HG03354 (cell line): ENCODE results near the gene PYDC1.
"Not testable (repeated sequence)": the region's sequence is repeated elsewhere in the genome, so short reads cannot be mapped to it uniquely, and the experiment has no call there.

Experiments
- ATAC-seq: cut with Tn5 transposase; IDR thresholded peaks from one replicate; pipeline ENCODE4 v1.9.1; 2021; ENCODE audit warnings: mild to moderate bottlenecking; ENCODE audit not compliant: unreplicated experiment, poor library complexity, severe bottlenecking

Gene PYDC1

DNA sequence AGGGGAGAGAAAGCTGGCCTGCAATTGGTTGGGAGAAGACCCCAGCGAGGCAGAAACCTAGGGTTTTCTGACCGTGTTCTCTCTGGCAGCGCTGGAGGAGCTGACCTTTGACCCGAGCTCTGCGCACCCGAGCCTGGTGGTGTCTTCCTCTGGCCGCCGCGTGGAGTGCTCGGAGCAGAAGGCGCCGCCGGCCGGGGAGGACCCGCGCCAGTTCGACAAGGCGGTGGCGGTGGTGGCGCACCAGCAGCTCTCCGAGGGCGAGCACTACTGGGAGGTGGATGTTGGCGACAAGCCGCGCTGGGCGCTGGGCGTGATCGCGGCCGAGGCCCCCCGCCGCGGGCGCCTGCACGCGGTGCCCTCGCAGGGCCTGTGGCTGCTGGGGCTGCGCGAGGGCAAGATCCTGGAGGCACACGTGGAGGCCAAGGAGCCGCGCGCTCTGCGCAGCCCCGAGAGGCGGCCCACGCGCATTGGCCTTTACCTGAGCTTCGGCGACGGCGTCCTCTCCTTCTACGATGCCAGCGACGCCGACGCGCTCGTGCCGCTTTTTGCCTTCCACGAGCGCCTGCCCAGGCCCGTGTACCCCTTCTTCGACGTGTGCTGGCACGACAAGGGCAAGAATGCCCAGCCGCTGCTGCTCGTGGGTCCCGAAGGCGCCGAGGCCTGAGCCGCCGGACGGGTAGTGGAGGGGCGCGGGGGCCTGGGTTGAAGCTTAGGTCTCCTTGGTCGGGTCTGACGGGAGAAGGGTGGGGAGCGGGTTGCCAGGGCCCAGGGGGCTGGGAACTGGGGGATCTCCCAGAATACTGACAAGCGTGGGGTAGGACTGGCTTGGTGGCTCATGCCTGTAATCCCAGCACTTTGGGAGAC, 7.4 kb upstream of the PYDC1 start:
- ATAC-seq = no peak

DNA sequence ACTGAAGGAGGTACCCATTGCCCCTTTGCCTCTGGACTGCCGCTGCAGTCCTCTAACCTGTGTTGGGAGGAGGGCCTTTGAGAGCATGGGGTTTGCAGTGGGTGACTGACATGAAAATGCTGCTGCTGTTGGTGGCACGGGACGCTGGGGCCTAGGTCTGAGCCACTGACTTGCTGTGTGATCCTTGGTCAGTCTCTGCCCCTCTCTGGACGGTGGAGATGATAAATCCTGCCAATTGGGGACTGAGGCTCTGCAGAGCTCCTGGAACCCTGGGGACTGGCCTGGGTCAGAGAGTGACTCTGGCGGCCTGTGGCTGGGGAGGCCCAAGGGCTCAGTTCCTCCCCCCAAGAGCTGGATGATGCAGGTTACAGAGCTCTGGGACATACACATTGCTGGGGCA, 6.1 kb upstream of the PYDC1 start:
- ATAC-seq = no peak

DNA sequence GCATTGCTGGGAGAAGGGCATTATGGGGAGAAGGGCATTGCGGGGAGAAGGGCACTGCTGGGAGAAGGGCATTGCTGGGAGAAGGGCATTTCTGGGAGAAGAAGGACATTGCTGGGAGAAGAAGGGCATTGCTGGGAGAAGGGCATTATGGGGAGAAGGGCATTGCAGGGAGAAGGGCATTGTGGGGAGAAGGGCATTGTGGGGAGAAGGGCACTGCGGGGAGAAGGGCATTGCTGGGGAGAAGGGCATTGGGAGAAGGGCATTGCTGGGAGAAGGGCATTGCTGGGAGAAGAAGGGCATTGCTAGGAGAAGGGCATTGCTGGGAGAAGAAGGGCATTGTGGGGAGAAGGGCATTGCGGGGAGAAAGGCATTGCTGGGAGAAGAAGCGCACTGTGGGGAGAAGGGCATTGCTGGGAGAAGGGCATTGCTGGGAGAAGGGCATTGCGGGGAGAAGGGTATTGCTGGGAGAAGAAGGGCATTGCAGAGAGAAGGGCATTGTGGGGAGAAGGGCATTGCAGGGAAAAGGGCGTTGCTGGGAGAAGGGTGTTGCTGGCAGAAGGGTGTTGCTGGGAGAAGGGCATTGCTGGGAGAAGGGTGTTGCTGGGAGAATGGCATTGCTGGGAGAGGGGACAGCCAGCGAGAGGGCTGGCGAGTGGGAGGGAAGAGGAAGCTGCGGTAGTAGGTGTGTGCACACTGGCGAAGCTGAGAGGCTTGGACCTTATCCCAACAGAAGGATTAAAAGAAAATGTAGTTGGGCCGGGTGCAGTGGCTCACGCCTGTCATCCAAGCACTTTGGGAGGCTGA, 4.6 kb upstream of the PYDC1 start:
- ATAC-seq = no peak

DNA sequence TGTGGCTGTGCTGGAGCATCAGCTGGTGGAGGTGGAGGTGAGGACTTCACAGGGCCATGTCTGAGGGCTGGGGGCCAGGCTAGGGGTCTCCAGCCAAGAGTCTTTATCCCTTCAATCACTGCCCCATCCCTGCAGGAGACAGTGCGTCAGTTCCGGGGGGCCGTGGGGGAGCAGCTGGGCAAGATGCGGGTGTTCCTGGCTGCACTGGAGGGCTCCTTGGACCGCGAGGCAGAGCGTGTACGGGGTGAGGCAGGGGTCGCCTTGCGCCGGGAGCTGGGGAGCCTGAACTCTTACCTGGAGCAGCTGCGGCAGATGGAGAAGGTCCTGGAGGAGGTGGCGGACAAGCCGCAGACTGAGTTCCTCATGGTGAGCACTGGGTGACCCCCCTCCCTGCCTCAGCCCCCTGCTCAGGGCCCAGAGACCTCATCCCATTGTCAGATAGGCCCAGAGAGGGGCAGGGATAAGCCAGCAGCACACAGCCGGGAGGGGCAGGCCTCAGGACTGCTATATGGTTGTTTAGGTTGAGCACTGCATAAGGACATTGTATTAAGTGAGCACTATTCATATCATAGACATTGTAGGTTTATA, 2.3 kb upstream of the PYDC1 start:
- ATAC-seq = no peak

DNA sequence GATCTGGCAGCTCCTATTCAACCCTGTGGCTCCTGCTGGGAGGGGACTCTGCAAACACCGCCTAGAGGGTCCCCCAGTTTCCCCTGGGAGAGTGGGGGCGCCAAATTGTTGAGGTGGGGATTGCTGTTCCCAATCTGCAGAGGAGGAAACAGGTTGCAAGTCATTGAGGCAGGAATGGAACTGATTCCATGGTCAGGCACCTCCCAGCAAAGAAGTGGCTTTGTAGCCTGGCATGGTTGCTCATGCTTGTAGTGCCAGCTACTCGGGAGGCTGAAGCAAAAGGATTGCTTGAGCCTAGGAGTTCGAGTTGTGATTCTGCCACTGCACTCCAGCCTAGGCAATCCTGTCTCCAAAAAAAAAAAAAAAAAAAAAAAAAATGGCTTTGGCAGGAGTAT, 198 bp upstream of the PYDC1 start:
- ATAC-seq = no peak

DNA sequence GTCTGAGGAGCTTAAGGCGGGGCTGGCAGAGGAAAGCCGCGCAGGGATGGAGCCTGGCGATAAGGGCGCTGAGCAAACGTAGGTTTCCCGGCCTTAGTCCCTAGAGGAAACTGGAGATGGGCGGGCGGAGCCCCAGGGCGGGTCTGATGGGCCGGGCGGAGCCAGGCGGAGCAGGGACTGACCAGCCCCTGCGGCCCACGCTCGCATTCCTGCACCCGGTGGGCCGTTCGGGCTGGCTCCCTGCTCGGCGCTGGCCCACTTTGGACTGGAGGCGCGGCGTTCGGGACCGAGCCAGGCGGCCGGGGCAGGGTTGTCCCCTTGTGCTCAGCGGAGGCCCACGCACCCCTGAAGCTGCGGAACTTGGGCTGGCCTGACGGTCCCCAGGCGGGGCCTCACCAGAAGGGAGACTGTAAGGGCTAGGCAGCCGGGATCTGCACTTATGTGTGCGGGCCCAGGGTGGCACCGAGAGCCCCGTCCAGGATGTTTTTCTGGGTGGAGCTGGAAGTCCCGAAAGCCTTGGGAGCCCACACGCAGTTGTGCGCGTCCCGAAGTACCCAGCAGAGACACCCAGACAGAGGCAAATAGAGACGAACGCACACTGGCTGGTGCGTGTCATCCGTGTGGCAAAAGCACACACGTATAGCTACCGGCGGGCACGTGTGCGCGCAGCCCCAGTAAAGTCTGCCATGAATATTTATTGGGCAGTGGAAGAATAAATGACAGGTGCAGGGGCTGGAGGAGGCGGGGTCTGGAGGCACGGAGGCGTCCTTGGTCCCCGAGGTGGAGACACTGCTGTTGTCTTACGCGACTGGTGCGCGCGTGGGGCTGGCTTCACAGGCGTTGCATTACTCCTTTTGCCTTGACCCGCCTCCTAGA, 1.4 kb downstream of the PYDC1 start:
- no peak for ATAC-seq

DNA sequence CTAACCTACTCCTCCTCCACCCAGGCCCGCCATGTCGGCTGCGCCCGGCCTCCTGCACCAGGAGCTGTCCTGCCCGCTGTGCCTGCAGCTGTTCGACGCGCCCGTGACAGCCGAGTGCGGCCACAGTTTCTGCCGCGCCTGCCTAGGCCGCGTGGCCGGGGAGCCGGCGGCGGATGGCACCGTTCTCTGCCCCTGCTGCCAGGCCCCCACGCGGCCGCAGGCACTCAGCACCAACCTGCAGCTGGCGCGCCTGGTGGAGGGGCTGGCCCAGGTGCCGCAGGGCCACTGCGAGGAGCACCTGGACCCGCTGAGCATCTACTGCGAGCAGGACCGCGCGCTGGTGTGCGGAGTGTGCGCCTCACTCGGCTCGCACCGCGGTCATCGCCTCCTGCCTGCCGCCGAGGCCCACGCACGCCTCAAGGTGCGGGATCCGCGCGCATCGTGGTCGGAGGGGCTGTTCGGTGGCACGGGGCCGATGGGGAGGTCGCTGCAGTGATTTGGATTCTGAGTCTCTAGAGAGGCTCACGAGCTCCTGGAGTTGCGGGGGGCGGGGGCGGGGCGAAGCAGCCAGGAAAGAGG, 2.1 kb downstream of the PYDC1 start:
- ATAC-seq = no peak

DNA sequence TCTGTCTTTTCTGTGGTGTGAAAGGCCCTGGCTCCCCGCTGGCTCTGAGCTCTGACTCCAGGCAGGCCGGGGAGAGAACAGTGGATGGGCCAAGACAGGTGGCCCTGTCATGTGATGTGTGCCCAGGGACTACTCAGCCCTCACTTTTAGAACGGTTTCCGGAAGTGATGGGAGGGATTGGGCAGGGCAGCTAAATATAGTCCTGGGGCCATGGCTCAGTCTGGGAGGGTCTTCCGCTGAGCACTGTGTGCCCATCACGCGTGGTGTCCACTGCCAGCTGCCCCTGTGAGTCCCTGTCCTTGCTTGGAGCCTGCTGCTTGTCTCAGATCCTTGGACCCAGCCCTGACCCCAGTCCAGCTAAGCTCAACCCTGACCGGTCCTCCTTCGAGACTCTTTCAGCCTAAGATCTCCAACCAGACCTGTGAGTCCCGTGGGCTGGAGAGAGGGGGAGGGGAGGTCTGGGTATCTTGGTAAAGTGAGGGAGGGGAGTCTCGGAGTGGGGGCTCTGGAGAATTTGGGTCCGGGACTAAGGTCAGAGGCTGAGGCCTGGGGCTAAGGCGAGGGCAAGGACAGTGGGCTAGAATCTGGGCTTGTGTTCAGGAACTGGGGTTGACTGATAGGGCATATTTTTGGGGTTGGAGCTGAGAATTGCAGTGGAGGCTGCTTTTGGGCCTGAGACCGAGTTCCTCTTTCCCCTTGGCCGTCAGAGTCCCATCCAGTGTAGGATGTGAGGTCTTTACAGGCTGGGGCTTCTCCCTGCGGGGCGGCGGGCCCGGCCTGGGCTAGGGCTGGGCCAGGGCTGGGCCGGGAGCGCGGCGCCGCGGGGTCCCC, 2.8 kb downstream of the PYDC1 start, which contains the start of gene TRIM72:
Gene TRIM72, plus strand, starts transcription at position 243 of the 831 bp plus-strand sequence. CDS start 620 bp downstream, outside the sequence.
- ATAC-seq = no peak

DNA sequence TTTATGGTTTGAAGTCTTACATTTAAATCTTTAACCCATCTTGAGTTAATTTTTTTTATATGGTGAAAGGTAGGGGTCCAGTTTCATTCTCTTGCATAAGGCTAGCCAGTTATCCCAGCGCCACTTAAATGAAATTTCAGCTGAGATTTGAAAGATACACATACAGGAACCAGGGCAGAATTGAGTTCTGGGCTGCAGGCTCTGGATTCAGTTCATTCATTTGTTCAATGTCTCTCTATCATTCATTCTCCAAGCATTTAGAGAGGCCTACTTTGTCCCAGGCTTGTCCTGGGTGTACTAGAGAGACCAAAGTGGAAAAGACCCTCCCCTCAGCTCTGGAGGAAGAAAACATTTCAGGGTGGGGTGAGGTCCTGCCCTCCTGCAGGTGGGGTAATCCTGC, 3.6 kb downstream of the PYDC1 start:
- no peak for ATAC-seq

DNA sequence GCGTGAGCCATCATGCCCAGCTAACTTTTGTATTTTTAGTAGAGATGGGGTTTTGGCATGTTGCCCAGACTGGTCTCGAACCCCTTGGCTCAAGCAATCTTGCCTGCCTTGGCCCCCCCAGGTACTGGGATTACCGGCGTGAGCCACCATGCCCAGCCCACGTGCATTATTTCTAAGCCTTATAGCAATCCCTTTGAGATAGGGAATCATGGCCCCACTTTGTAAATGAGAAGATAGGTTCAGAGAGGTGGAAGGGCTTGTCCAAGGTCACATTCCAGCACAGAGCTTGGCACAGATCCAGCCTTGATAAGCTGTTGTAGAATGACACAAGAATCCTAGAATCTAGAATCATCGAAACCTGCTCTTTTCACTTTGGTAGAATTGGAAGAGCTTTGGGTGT, 10.2 kb downstream of the PYDC1 start:
- no peak for ATAC-seq

DNA sequence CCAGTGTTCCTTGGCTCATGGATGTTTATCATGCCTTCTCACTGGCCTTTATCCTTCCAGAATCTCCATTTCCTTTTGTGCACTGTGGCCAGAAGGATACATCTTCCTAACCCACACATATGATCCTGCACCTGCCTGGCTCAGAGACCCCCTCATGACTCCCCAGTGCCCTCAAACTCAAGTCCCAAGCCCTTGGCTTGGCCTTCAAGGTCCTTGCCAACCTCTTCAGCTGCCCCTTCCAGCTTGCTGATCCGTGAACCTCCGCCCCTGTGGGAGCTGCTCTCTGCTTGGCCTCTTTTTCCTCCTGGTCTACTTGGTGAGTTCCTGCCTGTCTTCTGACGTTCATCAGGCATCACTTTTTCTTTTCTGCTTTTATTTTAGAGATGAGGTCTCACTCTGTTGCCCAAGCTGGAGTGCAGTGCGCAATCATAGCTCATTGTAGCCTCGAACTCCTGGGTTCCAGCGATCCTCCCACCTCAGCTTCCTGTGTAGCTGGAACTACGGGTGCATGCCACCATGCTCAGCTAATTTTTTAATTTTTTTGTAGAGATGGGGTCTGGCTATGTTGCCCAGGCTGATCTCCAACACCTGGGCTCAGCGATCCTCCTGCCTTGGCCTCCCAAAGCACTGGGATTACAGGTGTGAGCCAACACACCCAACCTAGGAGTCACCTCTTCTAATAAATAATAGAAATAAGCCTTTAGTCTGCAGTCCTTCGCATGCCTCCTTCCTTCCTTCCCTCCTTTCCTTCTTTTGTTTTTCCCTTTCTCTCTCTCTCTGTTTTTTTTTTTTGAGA, 11.9 kb downstream of the PYDC1 start:
- ATAC-seq = no peak

DNA sequence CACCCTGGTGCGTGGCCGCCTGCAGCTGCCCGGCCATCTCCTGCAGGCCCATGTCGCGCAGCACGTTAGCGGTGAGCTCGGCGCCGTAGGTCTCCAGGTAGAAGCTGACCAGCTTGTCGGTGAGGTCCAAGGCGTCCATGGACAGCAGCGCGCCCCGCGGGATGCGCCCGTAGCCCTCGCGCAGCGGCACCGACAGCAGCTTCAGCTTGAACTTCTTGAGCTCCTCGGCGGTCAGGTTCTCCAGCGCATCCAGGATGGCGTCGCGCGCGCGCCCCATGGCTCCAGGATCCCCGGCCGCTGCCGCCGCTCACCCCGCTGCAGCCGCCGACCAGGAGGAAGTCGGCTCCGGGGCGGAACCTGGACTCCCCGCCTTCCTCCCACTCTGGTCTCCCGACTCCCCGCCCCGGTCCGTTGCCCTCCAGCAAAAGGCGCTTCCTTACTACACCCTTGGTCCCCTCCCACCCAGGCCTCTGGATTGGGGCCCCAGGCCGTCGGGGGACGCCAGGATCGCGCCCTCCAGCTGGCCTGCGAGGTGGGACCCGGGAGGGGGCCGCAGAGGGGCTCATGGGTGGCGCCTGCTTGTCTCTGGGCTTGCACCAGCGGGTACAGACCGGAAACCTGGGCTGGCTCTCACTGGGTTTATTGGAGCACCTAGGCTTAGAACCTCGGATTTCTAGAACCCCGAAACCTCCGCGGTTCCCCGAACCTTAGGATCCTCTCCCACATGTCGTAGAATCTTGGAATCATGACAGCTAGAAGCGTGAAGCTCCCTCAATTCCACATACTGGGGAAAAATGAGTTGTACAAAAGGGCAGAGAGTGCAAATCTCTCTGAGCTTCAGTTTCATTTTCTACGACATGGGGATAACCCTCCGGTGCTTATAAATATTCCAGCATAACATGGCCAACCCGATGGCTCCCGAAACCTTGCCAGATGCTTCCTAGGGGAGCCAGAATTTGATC, 14.2 kb downstream of the PYDC1 start, which contains the start of gene PYCARD:
Gene PYCARD, minus strand, starts transcription at position 347 of the 962 bp plus-strand sequence. Its CDS starts 70 bp downstream, at position 277.
- ATAC-seq = peak; percentile 34

DNA sequence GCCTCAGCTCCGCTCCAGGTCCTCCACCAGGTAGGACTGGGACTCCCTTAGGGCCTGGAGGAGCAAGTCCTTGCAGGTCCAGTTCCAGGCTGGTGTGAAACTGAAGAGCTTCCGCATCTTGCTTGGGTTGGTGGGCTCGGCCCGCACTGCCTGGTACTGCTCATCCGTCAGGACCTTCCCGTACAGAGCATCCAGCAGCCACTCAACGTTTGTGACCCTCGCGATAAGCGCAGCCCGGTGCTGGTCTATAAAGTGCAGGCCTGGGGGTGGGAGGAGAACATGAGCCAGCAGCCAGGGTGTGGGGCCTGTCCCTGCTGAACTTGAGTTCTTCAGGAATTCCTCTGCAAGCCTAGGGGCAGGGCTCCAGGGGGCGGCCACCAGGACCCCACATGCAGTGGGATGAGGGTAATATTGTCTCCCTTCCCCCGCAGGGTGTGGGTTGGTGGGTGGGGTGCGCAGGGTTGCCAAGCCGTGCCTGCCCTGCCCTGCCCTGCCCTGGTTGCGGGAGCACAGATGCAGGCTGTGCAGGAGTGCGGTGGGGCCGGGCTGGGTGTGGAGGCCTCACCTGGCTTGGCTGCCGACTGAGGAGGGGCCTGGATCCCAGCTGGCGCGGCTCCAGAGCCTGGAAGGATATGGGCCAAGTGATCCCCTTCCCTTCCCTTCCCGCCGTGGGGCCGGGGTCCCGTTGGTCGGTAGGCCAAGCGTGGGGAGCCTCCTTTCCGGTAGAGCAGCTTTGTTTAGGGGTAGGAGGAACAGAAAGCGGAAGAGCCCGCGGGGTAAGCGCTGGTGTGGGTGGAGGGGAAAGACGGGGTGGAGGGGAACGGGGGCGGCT, 15.1 kb downstream of the PYDC1 start:
- ATAC-seq = peak; percentile 68

DNA sequence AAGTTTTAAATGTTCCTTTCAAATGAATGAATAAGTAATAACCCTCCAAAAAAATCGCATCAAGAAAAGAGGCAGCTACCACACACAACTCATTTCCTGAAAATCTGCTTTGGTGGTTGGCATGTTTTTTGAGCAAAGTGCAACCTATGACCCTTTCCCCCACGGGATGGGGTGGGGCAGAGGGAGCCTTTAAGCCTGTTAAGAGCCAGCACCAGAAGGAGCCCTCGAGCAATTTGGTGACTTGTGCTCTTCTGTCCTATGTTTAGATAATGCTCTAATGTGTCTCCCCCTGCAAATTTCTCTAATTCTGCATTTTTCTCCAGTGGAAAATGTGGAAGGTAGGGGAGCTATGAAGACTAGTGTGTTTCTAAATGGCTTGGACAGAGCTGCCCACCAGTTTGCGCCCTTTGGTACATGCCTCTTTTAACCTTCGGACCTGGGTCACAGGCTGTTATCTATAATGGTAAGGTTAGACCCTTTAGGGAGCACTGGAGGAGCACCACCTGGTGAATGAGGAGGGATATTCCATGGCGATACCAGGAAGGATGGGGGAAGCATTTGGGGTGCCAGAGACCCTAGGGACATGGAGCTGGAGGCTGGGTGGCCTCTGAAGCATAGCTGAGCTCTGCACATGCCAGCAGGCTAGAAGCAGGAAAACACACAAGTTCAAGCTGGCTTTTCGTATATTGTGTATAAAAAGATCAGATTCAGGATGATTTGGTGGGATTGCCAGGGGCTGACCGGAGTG, 15.9 kb downstream of the PYDC1 start:
- no peak for ATAC-seq

DNA sequence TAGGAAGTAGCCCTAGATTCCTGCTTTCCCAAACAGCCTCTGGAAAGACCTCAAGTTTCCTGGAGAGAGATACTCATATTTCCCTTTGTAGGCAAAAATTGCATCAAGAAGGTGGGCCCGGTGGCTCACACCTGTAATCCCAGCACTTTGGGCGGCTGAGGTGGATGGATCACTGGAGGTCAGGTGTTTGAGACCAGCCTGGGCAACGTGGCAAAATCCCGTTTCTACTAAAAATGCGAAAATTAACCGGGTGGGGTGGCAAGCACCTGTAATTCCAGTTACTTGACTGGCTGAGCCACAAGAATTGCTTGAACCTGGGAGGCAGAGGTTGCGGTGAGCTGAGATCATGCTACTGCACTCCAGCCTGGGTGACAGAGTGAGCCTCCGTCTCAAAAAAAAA, 16.8 kb downstream of the PYDC1 start:
- not testable (repeated sequence) for ATAC-seq
